Kidney epithelial cell (primary cell): ENCODE measurements around the gene DHX34. TPM values are rescaled to one million over a fixed set of nuclear protein-coding genes. Genes with fewer than 3 reads are reported as not detected.

Source experiments
- DNase-seq: peaks from one replicate; pipeline ENCODE4 v3.0.0-alpha.2; 2010; ENCODE audit warnings: low read depth
- H3K27me3 ChIP-seq: 2 replicates; pipeline ENCODE4 v1.6.0; 2011; ENCODE audit warnings: low read length; ENCODE audit not compliant: control insufficient read depth, insufficient read depth
- H3K36me3 ChIP-seq: 2 replicates; pipeline ENCODE4 v1.5.1; 2011; ENCODE audit warnings: low read length; ENCODE audit not compliant: control insufficient read depth, insufficient read depth
- H3K4me3 ChIP-seq: 2 replicates; pipeline ENCODE4 v1.5.1; 2011; ENCODE audit warnings: low read depth, mild to moderate bottlenecking, control low read depth, low read length
- CTCF ChIP-seq: IDR thresholded peaks from 2 replicates; pipeline ENCODE4 v1.5.1; 2011; ENCODE audit warnings: mild to moderate bottlenecking, moderate library complexity, low read length, control low read depth, inconsistent platforms; ENCODE audit not compliant: insufficient read depth, poor library complexity, severe bottlenecking
- total RNA-seq: library from RNA; depleted of rRNA; stranded (reverse); fragments of >200 nt; gene quantifications from 2 replicates; pipeline ENCODE4 v1.2.3, GENCODE V29; 2015

The DHX34 gene
- total RNA-seq, 1 donor from 2014 or later: 18.1 TPM

GRCh38 chr19:47419789-47420188 is 70.7 kb downstream of the DHX34 start:
- DNase-seq: no peak
- Histone ChIP-seq H3K4me3 (no peak overlapping the region), H3K36me3 (no peaks in the 10 kb centered on the region), H3K27me3 (peaks cover 89% of the 10 kb centered on the region)
- TF ChIP-seq CTCF: no peak

DNA sequence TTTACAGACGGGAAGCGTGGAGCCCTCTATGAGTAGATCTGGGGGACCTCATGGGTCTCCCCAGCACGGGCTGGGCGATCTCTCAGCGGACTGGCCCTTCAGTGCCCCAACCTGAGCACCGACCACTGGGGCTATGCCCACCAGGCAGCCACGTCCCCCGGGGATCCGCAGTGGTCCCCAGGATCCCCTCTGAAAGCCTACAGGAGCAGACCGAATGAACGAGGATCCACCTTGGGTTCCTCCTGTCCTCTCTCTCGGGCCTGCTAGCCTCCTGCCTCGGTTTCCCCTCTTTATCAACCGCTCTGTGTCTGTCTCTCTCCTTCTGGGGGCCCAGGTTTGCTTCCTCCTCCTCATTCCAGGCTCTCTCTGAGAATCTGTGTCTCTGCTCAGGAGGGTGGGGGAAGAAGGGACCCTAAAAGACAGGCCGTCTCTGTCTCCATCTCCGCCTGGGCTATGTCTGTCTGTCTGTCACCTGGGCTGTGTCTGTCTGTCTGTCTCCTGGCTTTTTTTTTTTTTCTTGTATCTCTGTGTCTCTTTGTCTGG is 72.2 kb downstream of the DHX34 start:
- DNase-seq: no peak
- TF ChIP-seq CTCF: no peak
- no peaks in the 10 kb centered on the region for H3K36me3 ChIP-seq
- no peak overlapping the region for H3K4me3 ChIP-seq
- H3K27me3 ChIP-seq: peaks cover 84% of the 10 kb centered on the region

GRCh38 chr19:47421844-47422395 is 72.8 kb downstream of the DHX34 start:
- no peak for DNase-seq
- Histone ChIP-seq H3K4me3 (no peak overlapping the region), H3K36me3 (no peaks in the 10 kb centered on the region), H3K27me3 (peaks cover 78% of the 10 kb centered on the region)
- no peak for TF ChIP-seq CTCF

DNA sequence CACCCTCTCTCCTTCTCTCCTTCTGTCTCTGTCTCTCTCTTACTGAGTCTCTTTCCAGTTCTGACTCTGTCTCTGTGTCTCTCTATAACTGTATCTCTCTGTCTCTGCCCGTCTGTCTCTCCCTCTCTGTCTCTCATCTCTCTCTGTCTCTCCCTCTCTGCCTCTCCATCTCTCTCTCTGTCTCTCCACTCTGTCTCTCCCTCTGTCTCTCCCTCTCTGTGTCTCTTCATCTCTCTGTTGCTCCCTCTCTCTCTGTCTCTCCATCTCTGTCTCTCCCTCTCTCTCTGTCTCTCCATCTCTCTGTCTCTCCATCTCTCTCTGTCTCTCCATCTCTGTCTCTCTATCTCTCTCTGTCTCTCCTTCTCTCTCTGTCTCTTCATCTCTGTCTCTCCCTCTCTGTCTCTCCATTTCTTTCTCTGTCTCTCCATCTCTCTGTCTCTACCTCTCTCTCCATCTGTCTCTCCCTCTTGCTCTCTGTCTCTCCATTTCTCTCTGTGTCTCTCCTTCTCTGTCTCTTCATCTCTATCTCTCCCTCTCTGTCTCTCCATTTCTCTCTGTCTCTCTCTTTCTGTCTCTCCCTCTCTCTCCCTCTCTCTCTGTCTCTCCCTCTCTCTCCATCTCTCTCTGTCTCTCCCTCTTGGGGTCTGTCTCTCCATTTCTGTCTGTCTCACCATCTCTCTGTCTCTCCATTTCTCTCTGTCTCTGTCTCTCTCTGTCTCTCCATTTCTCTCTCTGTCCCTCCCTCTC is 73.5 kb downstream of the DHX34 start:
- no peak for TF ChIP-seq CTCF

GRCh38 chr19:47423203-47423882 is 74.2 kb downstream of the DHX34 start:
- H3K27me3 ChIP-seq: peaks cover 64% of the 10 kb centered on the region
- no peak for DNase-seq
- no peak for TF ChIP-seq CTCF
- no peak overlapping the region for H3K4me3 ChIP-seq
- H3K36me3 ChIP-seq: no peaks in the 10 kb centered on the region

More for the DNA sequence above, 73.5 kb downstream of the DHX34 start:
- Histone ChIP-seq H3K4me3 (no peak overlapping the region), H3K36me3 (no peaks in the 10 kb centered on the region), H3K27me3 (peaks cover 71% of the 10 kb centered on the region)
- DNase-seq: no peak
